Brain microvascular endothelial cell (primary cell): ENCODE data around the gene GRPEL1.

Experiments
- DNase-seq: peaks from one replicate; pipeline ENCODE4 v3.0.0-alpha.2; 2020
- H3K27ac ChIP-seq: fragments of 250-450 bp; sonication (Bioruptor Pico); 2 replicates; pipeline ENCODE4 v1.5.1; 2020; ENCODE audit warnings: mild to moderate bottlenecking, moderate library complexity
- H3K27me3 ChIP-seq: fragments of 250-450 bp; sonication (Bioruptor Pico); replicated peaks from 2 replicates; pipeline ENCODE4 v1.5.1; 2020; ENCODE audit warnings: mild to moderate bottlenecking
- H3K36me3 ChIP-seq: fragments of 250-450 bp; sonication (Bioruptor Pico); replicated peaks from 2 replicates; pipeline ENCODE4 v1.5.1; 2020; ENCODE audit warnings: mild to moderate bottlenecking
- H3K4me3 ChIP-seq: 2 replicates; pipeline ENCODE4 v1.5.1; 2011; ENCODE audit warnings: low read depth, mild to moderate bottlenecking, control low read depth, low read length, moderate library complexity
- CTCF ChIP-seq: IDR thresholded peaks from 2 replicates; pipeline ENCODE4 v1.5.1; 2011; ENCODE audit warnings: low read depth, mild to moderate bottlenecking, moderate library complexity, low read length, control low read depth, inconsistent platforms; ENCODE audit errors: missing control alignments
- in situ Hi-C: cut with HindIII; loops from 2 replicates; pipeline ENCODE4 v1.10.0; 2017; ENCODE audit warnings: low sequenced_read_pairs, low pct_ligation_motif_present

GRPEL1 gene

GRCh38 chr4:7067126-7067451 is 775 bp downstream of the GRPEL1 start:
- in situ Hi-C loops: no loop called here
- Histone ChIP-seq H3K27me3 (no peaks in the 10 kb centered on the region), H3K27ac (no peak overlapping the region), H3K4me3 (peak overlapping the region; percentile 84), H3K36me3 (peaks cover 14% of the 10 kb centered on the region)
- TF ChIP-seq CTCF: no peak
- DNase-seq: no peak

DNA sequence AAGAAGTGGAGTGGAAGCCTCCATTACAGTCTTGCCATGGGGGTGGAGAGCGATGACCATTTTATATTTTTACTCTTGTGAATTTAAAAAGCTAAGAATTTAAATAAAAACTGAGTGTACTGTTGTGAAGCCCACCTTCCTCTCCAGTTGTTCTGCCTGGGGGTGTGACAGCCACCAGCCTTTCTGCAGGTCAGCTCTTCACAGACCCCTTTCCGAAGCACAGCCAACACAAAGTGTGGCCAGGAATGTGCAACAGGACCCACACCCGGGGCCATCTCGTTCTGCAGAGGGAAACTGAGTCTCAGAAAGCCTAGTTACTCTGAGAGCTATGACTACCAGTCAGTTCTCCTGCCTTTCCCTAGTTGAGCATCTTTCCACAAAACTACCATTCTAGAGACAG is 1.4 kb downstream of the GRPEL1 start:
- DNase-seq: no peak
- in situ Hi-C loops: no loop called here
- H3K27me3 ChIP-seq: no peaks in the 10 kb centered on the region
- H3K27ac ChIP-seq: no peak overlapping the region
- peaks cover 20% of the 10 kb centered on the region for H3K36me3 ChIP-seq
- no peak for TF ChIP-seq CTCF
- H3K4me3 ChIP-seq: no peak overlapping the region

DNA sequence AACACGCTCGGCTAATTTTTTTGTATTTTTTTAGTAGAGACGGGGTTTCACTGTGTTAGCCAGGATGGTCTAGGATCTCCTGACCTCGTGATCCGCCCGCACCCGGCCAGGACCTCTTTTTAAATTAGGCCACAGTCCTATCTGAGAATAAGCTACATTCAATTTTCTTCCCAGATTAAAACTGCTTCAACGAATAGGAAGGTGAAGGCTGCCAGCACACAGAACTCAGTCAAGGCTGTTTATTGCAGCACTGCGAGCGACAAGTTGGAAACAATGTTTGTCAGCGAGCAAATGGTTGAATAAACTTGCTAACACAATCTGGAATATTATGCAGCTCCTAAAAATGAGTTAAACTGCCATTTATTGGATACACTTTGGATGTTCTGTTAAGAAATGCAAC is 1.9 kb downstream of the GRPEL1 start:
- Histone ChIP-seq H3K27ac (no peak overlapping the region), H3K36me3 (peaks cover 21% of the 10 kb centered on the region), H3K4me3 (no peak overlapping the region), H3K27me3 (no peaks in the 10 kb centered on the region)
- in situ Hi-C loops: no loop called here
- DNase-seq: no peak
- TF ChIP-seq CTCF: no peak

DNA sequence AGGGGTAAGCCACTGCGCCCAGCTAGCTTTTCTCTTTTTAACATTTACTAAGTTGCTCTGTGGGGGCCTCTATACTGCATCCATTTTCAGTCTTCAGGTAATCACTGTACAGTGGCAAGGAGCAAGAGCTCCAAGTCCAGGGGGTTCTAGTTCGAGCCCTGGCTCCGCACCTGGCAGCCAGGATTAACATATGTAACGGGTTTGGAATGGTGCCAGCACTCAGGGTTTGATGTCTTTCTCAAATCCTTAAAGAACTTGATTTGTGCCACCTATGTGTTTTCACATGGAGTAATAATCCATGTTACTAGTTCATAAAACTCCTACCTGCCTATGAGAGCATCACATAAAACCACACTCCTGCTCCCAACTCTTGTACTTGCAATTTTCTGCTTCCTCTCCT is 4.5 kb downstream of the GRPEL1 start:
- Histone ChIP-seq H3K27ac (no peak overlapping the region), H3K36me3 (peaks cover 45% of the 10 kb centered on the region), H3K27me3 (no peaks in the 10 kb centered on the region), H3K4me3 (no peak overlapping the region)
- no peak for DNase-seq
- TF ChIP-seq CTCF: no peak
- in situ Hi-C loops: no loop called here

- no peak overlapping the region for H3K27ac ChIP-seq
- no peaks in the 10 kb centered on the region for H3K27me3 ChIP-seq
- no peak overlapping the region for H3K4me3 ChIP-seq
- DNase-seq: no peak
- in situ Hi-C loops: no loop called here
- H3K36me3 ChIP-seq: peaks cover 47% of the 10 kb centered on the region
- TF ChIP-seq CTCF: no peak
Observed at GRCh38 chr4:7062816-7063215, 5.0 kb downstream of the GRPEL1 start.

GRCh38 chr4:7061815-7062214 is 6.0 kb downstream of the GRPEL1 start:
- in situ Hi-C loops: no loop called here
- H3K4me3 ChIP-seq: no peak overlapping the region
- peaks cover 47% of the 10 kb centered on the region for H3K36me3 ChIP-seq
- DNase-seq: no peak
- H3K27me3 ChIP-seq: no peaks in the 10 kb centered on the region
- TF ChIP-seq CTCF: no peak
- no peak overlapping the region for H3K27ac ChIP-seq
